SK-N-SH (cell line): Measurements from ENCODE around the gene COPS7A. TPM values are rescaled to one million over a fixed set of nuclear protein-coding genes. Genes with fewer than 3 reads are reported as not detected.
"Not testable (repeated sequence)": the region's sequence is repeated elsewhere in the genome, so short reads cannot be mapped to it uniquely, and the experiment has no call there.

Experiments
- CTCF ChIA-PET: fragments of 300-600, 350-600 bp; formaldehyde crosslinking; extraction: SDS; loops from one replicate; lab custom pipeline; 2021; lab: Yijun Ruan, JAX
- POLR2A ChIA-PET: fragments of 350-600 bp; sonication (Branson Sonifier 250); formaldehyde crosslinking; extraction: SDS; loops from one replicate; lab custom pipeline; 2020; ENCODE audit warnings: antibody characterized with exemption, inconsistent platforms; lab: Yijun Ruan, JAX
- DNase-seq: peaks from one replicate; pipeline ENCODE4 v3.0.0; 2012
- H2AFZ ChIP-seq: fragments of 200-600 bp; sonication (generic); 2 replicates; pipeline ENCODE4 v1.8.1; 2016; ENCODE audit warnings: antibody characterized with exemption, mild to moderate bottlenecking, low read depth
- H3F3A ChIP-seq: fragments of 200-600 bp; sonication (generic); replicated peaks from 2 replicates; pipeline ENCODE3; 2016; ENCODE audit warnings: antibody characterized with exemption, mild to moderate bottlenecking; ENCODE audit not compliant: insufficient read depth
- H3K27ac ChIP-seq, 2 experiments: fragments of 200-500 bp in 1 of 2; fragments of 200-600 bp in 1 of 2; sonication (Bioruptor generic) in 1 of 2; sonication (generic), shearing (Covaris generic) in 1 of 2; 2 replicates each; pipeline versions ENCODE4 v1.5.1 to v1.6.1; 2014 to 2016; ENCODE audit warnings: low read depth in 2 of 2, inconsistent platforms in 1 of 2, low read length in 1 of 2, mild to moderate bottlenecking in 1 of 2, mixed read lengths in 1 of 2
- H3K27me3 ChIP-seq: fragments of 200-600 bp; sonication (generic), shearing (Covaris generic); 2 replicates; pipeline ENCODE4 v1.6.1; 2016; ENCODE audit warnings: mixed run types; ENCODE audit not compliant: insufficient read depth
- H3K36me3 ChIP-seq, 2 experiments: fragments of 200-500 bp in 1 of 2; fragments of 200-600 bp in 1 of 2; sonication (Bioruptor generic) in 1 of 2; sonication (generic) in 1 of 2; replicated peaks in 1 of 2; 2 replicates each; pipeline versions ENCODE3 to v1.5.1; 2014 to 2016; ENCODE audit warnings: low read length in 1 of 2, mild to moderate bottlenecking in 1 of 2; ENCODE audit not compliant: insufficient read depth in 2 of 2, control insufficient read depth in 1 of 2
- H3K4me1 ChIP-seq, 2 experiments: fragments of 200-500 bp in 1 of 2; fragments of 200-600 bp in 1 of 2; sonication (Bioruptor generic) in 1 of 2; sonication (generic), shearing (Covaris generic) in 1 of 2; 2 replicates each; pipeline versions ENCODE4 v1.5.1 to v1.6.1; 2014 to 2016; ENCODE audit warnings: low read depth in 1 of 2, low read length in 1 of 2, mixed run types in 1 of 2; ENCODE audit not compliant: insufficient read depth in 2 of 2, control insufficient read depth in 1 of 2
- H3K4me2 ChIP-seq: fragments of 200-600 bp; sonication (generic), shearing (Covaris generic); 2 replicates; pipeline ENCODE4 v1.6.1; 2017; ENCODE audit warnings: mixed run types
- H3K4me3 ChIP-seq, 2 experiments: fragments of 200-500 bp in 1 of 2; fragments of 200-600 bp in 1 of 2; sonication (Bioruptor generic) in 1 of 2; sonication (generic), shearing (Covaris generic) in 1 of 2; 2 replicates each; pipeline versions ENCODE4 v1.5.1 to v1.8.1; 2014 to 2016; ENCODE audit warnings: low read depth in 2 of 2, inconsistent platforms in 1 of 2, low read length in 1 of 2, mild to moderate bottlenecking in 1 of 2, mixed read lengths in 1 of 2, moderate library complexity in 1 of 2
- H3K79me2 ChIP-seq: fragments of 200-600 bp; sonication (generic); 2 replicates; pipeline ENCODE4 v1.8.1; 2017; ENCODE audit warnings: mild to moderate bottlenecking; ENCODE audit not compliant: insufficient read depth
- H3K9ac ChIP-seq: fragments of 200-600 bp; sonication (generic); 2 replicates; pipeline ENCODE4 v1.6.1; 2017; ENCODE audit warnings: mixed run types
- H3K9me2 ChIP-seq: fragments of 200-600 bp; sonication (generic); 2 replicates; pipeline ENCODE4 v1.6.1; 2017; ENCODE audit warnings: mixed run types
- H3K9me3 ChIP-seq: fragments of 200-600 bp; sonication (generic); 2 replicates; pipeline ENCODE4 v1.6.1; 2017; ENCODE audit warnings: mixed run types, mild to moderate bottlenecking, moderate library complexity
- H4K20me1 ChIP-seq: fragments of 200-600 bp; sonication (generic); 2 replicates; pipeline ENCODE4 v1.6.1; 2017; ENCODE audit warnings: mild to moderate bottlenecking, mixed run types; ENCODE audit not compliant: insufficient read depth
- EP300 ChIP-seq, 2 experiments: IDR thresholded peaks; 2 replicates each; pipeline versions ENCODE4 v1.4.0 to v1.6.1; 2012; ENCODE audit warnings: borderline replicate concordance in 1 of 2, low read depth in 1 of 2, low read length in 1 of 2
- FOSL2 ChIP-seq: IDR thresholded peaks from 2 replicates; pipeline ENCODE4 v1.4.0; 2012; ENCODE audit warnings: low read depth, mild to moderate bottlenecking, moderate library complexity, borderline replicate concordance
- FOXJ3 ChIP-seq: sonication (generic); formaldehyde crosslinking; IDR thresholded peaks from 2 replicates; pipeline ENCODE4 v1.5.1; 2020; ENCODE audit warnings: mild to moderate bottlenecking, missing genetic modification reagents
- FOXM1 ChIP-seq: IDR thresholded peaks from 2 replicates; pipeline ENCODE4 v1.4.0; 2012; ENCODE audit warnings: low read depth, mild to moderate bottlenecking
- JUND ChIP-seq: IDR thresholded peaks from 2 replicates; pipeline ENCODE4 v1.4.0; 2012
- MAX ChIP-seq: IDR thresholded peaks from 2 replicates; pipeline ENCODE4 v1.4.0; 2012; ENCODE audit warnings: low read depth
- MXI1 ChIP-seq: IDR thresholded peaks from 2 replicates; pipeline ENCODE4 v1.6.1; 2012; ENCODE audit warnings: mild to moderate bottlenecking, low read depth, low read length, improper control_type of control experiment
- RCOR1 ChIP-seq: fragments of 150-350 bp; IDR thresholded peaks from 2 replicates; pipeline ENCODE4 v1.6.1; 2017; ENCODE audit warnings: antibody characterized with exemption, low read length
- REST ChIP-seq: IDR thresholded peaks from 2 replicates; pipeline ENCODE4 v1.6.1; 2012; ENCODE audit warnings: mild to moderate bottlenecking, low read depth, low read length, moderate library complexity
- RXRA ChIP-seq: IDR thresholded peaks from 2 replicates; pipeline ENCODE4 v1.4.0; 2012; ENCODE audit warnings: low read depth, mild to moderate bottlenecking, borderline replicate concordance
- SIN3A ChIP-seq: IDR thresholded peaks from 2 replicates; pipeline ENCODE4 v1.6.1; 2012; ENCODE audit warnings: low read depth, mild to moderate bottlenecking, low read length, moderate library complexity, borderline replicate concordance
- SMC3 ChIP-seq: IDR thresholded peaks from 2 replicates; pipeline ENCODE4 v1.6.1; 2012; ENCODE audit warnings: low read depth, low read length, improper control_type of control experiment
- TCF12 ChIP-seq: IDR thresholded peaks from 2 replicates; pipeline ENCODE4 v1.4.0; 2012
- TEAD4 ChIP-seq: IDR thresholded peaks from 2 replicates; pipeline ENCODE4 v1.4.0; 2012; ENCODE audit warnings: mild to moderate bottlenecking, borderline replicate concordance; ENCODE audit not compliant: insufficient read depth
- USF1 ChIP-seq: IDR thresholded peaks from 2 replicates; pipeline ENCODE4 v1.4.0; 2012; ENCODE audit warnings: low read depth, borderline replicate concordance
- WGBS: methylation state at CpG from one replicate; pipeline ENCODE4 v1.1.6; 2017; ENCODE audit warnings: low lambda C conversion rate; 5-methylcytosine and 5-hydroxymethylcytosine counted together
- polyA plus RNA-seq, 3 experiments: library from polyadenylated mRNA; depleted of rRNA; stranded (reverse); fragments of >200 nt; gene quantifications; 2 replicates each; pipeline ENCODE4 v1.2.3, GENCODE V29; 2012

Gene COPS7A
- polyA plus RNA-seq, 1 of the 3 experiments (the other 2 are of a cell fraction) = 191 TPM

GRCh38 chr12:6708960-6709394, 14.9 kb upstream of the COPS7A start:
- TF ChIP-seq FOXJ3 (CRISPR knock-in tag) (no peak), JUND (no peak), EP300 (IDR thresholded peaks at IDR 0.05; ENCODE audit: borderline replicate concordance in 1 of 2, low read depth in 1 of 2, low read length in 1 of 2) (no peak), TCF12 (no peak), SMC3 (no peak), TEAD4 (no peak), RXRA (no peak), SIN3A (no peak), RCOR1 (no peak), FOSL2 (no peak)
- H3K4me1 ChIP-seq = no peaks in the 10 kb centered on the region
- no peaks in the 10 kb centered on the region for H3K9me3 ChIP-seq
- POLR2A ChIA-PET = no interaction called here
- H3F3A ChIP-seq = no peaks in the 10 kb centered on the region
- no peak overlapping the region for H3K27ac ChIP-seq
- no peaks in the 10 kb centered on the region for H3K27me3 ChIP-seq
- H3K36me3 ChIP-seq = no peaks in the 10 kb centered on the region
- no peak overlapping the region for H3K4me2 ChIP-seq
- no peak overlapping the region for H2AFZ ChIP-seq
- no peak overlapping the region for H3K9ac ChIP-seq
- H3K9me2 ChIP-seq = no peaks in the 10 kb centered on the region
- H4K20me1 ChIP-seq = no peaks in the 10 kb centered on the region
- CTCF ChIA-PET = no interaction called here
- H3K79me2 ChIP-seq = no peaks in the 10 kb centered on the region
- 85% methylated on average over 16 of the region's 16 CpGs for WGBS
- H3K4me3 ChIP-seq = no peak overlapping the region
- DNase-seq = no peak

- POLR2A ChIA-PET = interaction anchor here (0.9 to 1.2 kb wide), 2 partner anchors 17 to 27 kb away, joined by 3 to 4 read pairs; partner anchors contain the start of gene ZNF384
- not testable (repeated sequence) for H3K27ac ChIP-seq, H3K4me2 ChIP-seq, H2AFZ ChIP-seq, H3K36me3 ChIP-seq, H3K27me3 ChIP-seq, H3K9me3 ChIP-seq, H3K79me2 ChIP-seq, H3K9me2 ChIP-seq, H3K4me3 ChIP-seq, H3K4me1 ChIP-seq, H4K20me1 ChIP-seq, DNase-seq, H3F3A ChIP-seq, H3K9ac ChIP-seq
- CTCF ChIA-PET = interaction anchor here (0.7 kb wide), 1 partner anchor 120 kb away, joined by 3 read pairs; no protein-coding TSS in a partner anchor
- 85% methylated on average over 11 of the region's 41 CpGs for WGBS
Measured at GRCh38 chr12:6716031-6716873, 7.6 kb upstream of the COPS7A start.

GRCh38 chr12:6716874-6717437, 6.9 kb upstream of the COPS7A start:
- H3K9me3 ChIP-seq = no peaks in the 10 kb centered on the region
- CTCF ChIA-PET = no interaction called here
- POLR2A ChIA-PET = interaction anchor here (0.6 to 1.2 kb wide), 3 partner anchors 17 to 137 kb away, joined by 3 to 4 read pairs (median 3); partner anchors contain the start of gene ZNF384
- TF ChIP-seq USF1 = no peak
- no peak for TF ChIP-seq JUND
- TF ChIP-seq FOXM1 = no peak
- TF ChIP-seq RCOR1 = no peak
- no peak for TF ChIP-seq MXI1
- TF ChIP-seq RXRA = no peak
- no peak for TF ChIP-seq TCF12
- no peak for TF ChIP-seq MAX
- TF ChIP-seq REST = no peak

More at GRCh38 chr12:6716874-6717437, 6.9 kb upstream of the COPS7A start:
- H4K20me1 ChIP-seq = no peaks in the 10 kb centered on the region
- H3K4me3 ChIP-seq = no peak overlapping the region
- peaks cover 4% of the 10 kb centered on the region for H3F3A ChIP-seq
- no peak overlapping the region for H2AFZ ChIP-seq
- WGBS = 60% methylated on average over 7 of the region's 10 CpGs
- H3K27ac ChIP-seq = no peak overlapping the region
- H3K9ac ChIP-seq = no peak overlapping the region
- no peaks in the 10 kb centered on the region for H3K36me3 ChIP-seq
- H3K27me3 ChIP-seq = no peaks in the 10 kb centered on the region
- no peaks in the 10 kb centered on the region for H3K9me2 ChIP-seq
- no peak for DNase-seq
- H3K4me2 ChIP-seq = no peak overlapping the region
- no peaks in the 10 kb centered on the region for H3K4me1 ChIP-seq
- H3K79me2 ChIP-seq = no peaks in the 10 kb centered on the region
